Stimulated activated naive CD8-positive, alpha-beta T cell treated with anti-CD3 and anti-CD28 coated beads, Interleukin-15, Interleukin-2, amounts not matched to agents 100 ng/mL and 50 ng/mL, for 24 hours (primary cell): Measurements from ENCODE around the gene TCP11X1.
"Not testable (repeated sequence)": the region's sequence is repeated elsewhere in the genome, so short reads cannot be mapped to it uniquely, and the experiment has no call there.

ENCODE experiments used
- H3K27ac Mint-ChIP-seq: one replicate; pipeline ENCODE4 v1.8.0; 2021; ENCODE audit warnings: mild to moderate bottlenecking, mixed read lengths
- H3K27me3 Mint-ChIP-seq: one replicate; pipeline ENCODE4 v1.8.0; 2021; ENCODE audit warnings: mixed read lengths
- H3K36me3 Mint-ChIP-seq: one replicate; pipeline ENCODE4 v1.8.0; 2021; ENCODE audit warnings: low read depth, mixed read lengths
- H3K4me1 Mint-ChIP-seq: one replicate; pipeline ENCODE4 v1.8.0; 2021; ENCODE audit warnings: low read depth, mixed read lengths
- H3K4me3 Mint-ChIP-seq: one replicate; pipeline ENCODE4 v1.8.0; 2021; ENCODE audit warnings: mild to moderate bottlenecking, mixed read lengths
- H3K9me3 Mint-ChIP-seq: one replicate; pipeline ENCODE4 v1.8.0; 2021; ENCODE audit warnings: mixed read lengths

Gene TCP11X1

DNA sequence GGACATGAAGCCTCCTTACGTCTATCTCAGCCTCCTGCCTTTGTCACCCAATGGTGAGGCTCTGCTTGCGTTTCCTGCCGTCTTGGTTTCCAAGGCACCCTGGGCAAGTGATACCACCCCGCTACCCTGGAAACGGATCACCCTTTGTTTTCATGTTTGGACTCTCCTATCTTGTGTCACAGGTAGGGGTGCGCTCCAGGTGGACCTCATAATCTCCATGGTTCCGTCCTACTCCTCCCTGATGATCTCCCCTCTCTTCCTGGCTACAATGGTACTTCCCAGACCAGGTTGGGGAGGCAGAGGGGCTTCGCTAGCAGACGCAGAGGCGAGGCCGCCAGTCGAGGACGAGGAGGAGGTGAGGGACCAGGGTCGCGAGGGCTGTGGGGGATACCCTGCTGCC lies at the start of gene TCP11X1:
Gene TCP11X1, plus strand, starts transcription at position 316 of the 400 bp plus-strand sequence.
- H3K4me1 Mint-ChIP-seq, H3K4me3 Mint-ChIP-seq, H3K36me3 Mint-ChIP-seq, H3K27ac Mint-ChIP-seq, H3K27me3 Mint-ChIP-seq, H3K9me3 Mint-ChIP-seq: not testable (repeated sequence)

DNA sequence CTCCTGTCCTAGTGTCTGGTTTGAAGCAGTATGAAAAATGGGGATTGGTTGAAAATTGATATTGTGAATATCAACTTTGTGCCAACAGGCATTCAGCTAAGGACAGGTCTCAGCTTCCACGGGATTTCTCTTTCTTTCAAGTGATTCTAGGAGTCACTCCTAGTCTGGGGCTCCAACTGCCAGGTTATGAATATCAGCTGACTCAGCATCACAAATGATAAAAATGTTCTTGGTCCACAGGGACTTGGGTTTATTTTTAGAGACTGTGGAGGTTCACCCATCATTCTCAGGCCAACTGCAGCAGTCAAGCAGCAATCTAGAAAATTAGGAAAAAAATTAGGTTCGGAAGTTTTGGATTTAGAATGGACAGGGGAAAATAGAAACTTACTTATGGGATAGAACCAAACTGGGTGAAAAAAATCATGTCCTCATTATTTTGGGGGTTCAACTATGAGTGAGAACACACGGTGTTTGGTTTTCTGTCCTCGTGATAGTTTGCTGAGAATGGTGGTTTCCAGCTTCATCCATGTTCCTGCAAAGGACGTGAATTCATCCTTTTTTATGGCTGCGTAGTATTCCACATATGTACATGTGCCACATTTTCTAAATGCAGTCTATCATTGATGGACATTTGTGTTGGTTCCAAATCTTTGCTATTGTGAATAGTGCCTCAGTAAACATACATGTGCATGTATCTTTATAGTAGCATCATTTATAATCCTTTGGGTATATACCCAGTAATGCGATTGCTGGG lies 29.0 kb upstream of the TCP11X1 start:
- Mint-ChIP-seq H3K9me3 (no peaks in the 10 kb centered on the region), H3K4me1 (no peaks in the 10 kb centered on the region), H3K36me3 (no peaks in the 10 kb centered on the region), H3K27me3 (no peaks in the 10 kb centered on the region), H3K4me3 (no peak overlapping the region), H3K27ac (no peak overlapping the region)

GRCh38 chrX:102207940-102208339 lies 7.2 kb upstream of the TCP11X1 start:
- H3K4me3 Mint-ChIP-seq, H3K27me3 Mint-ChIP-seq, H3K36me3 Mint-ChIP-seq, H3K9me3 Mint-ChIP-seq, H3K27ac Mint-ChIP-seq, H3K4me1 Mint-ChIP-seq: not testable (repeated sequence)

DNA sequence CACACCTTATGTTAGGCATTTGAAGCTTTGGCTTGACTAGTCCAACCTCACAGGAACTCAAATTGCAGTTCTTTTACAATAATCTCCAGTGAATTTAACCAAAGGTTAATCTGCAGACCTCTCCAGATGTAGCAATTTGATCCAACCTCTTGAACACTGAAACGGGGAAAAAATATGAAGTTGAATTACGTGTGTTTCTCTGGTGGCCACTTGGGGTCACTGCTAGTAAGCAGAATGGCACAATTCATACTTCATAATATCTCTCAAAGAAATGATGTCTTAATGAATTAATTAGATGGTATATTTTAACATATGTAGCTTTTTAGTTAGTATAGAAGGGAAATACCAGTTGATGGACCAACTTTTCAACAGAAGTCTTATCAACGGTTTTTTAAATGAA lies 1.4 kb downstream of the TCP11X1 start:
- H3K4me1 Mint-ChIP-seq, H3K27me3 Mint-ChIP-seq, H3K9me3 Mint-ChIP-seq, H3K36me3 Mint-ChIP-seq, H3K27ac Mint-ChIP-seq, H3K4me3 Mint-ChIP-seq: not testable (repeated sequence)

- H3K4me1 Mint-ChIP-seq, H3K36me3 Mint-ChIP-seq, H3K4me3 Mint-ChIP-seq, H3K27me3 Mint-ChIP-seq, H3K9me3 Mint-ChIP-seq, H3K27ac Mint-ChIP-seq: not testable (repeated sequence)
Measured at GRCh38 chrX:102235678-102236077, 20.6 kb downstream of the TCP11X1 start.

DNA sequence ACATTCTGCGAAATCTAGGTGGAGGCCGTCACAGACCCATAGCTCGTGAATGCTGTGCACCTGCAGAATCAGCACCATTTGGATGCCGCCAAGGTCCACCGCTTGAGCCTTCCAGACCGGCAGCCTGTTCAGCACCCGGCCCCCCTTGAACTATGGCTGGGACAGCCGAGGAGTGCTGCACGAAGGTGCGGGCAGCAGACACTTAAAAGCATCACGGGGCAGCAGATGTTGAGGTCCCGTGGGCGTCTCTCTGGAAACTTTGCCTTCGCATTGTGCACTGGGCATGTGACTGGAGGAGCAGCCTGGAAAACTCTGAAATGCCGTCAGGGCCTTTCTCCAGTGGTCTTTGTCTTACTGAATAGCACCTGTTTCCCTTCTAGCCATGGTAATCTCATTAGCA lies 25.2 kb downstream of the TCP11X1 start:
- not testable (repeated sequence) for H3K9me3 Mint-ChIP-seq, H3K27ac Mint-ChIP-seq, H3K36me3 Mint-ChIP-seq

GRCh38 chrX:102246893-102247292 lies 31.8 kb downstream of the TCP11X1 start, which contains the start of gene NXF2:
TSS of gene NXF2 (plus strand) at chrX:102247167. CDS start at chrX:102307079, 59,912 bp downstream.
- H3K9me3 Mint-ChIP-seq, H3K27ac Mint-ChIP-seq, H3K27me3 Mint-ChIP-seq, H3K4me3 Mint-ChIP-seq, H3K36me3 Mint-ChIP-seq, H3K4me1 Mint-ChIP-seq: not testable (repeated sequence)

More for the DNA sequence above, 25.2 kb downstream of the TCP11X1 start:
- H3K4me1 Mint-ChIP-seq, H3K27me3 Mint-ChIP-seq, H3K4me3 Mint-ChIP-seq: not testable (repeated sequence)

- not testable (repeated sequence) for H3K36me3 Mint-ChIP-seq, H3K27me3 Mint-ChIP-seq, H3K27ac Mint-ChIP-seq, H3K4me1 Mint-ChIP-seq, H3K4me3 Mint-ChIP-seq, H3K9me3 Mint-ChIP-seq
Measured at GRCh38 chrX:102272231-102272630, 57.1 kb downstream of the TCP11X1 start.
